GM18508 (cell line): ENCODE results near the gene GADD45B.

Experiments used
- ATAC-seq: cut with Tn5 transposase; IDR thresholded peaks from one replicate; pipeline ENCODE4 v1.9.1; 2021; ENCODE audit warnings: moderate number of reproducible peaks; ENCODE audit not compliant: insufficient read depth, unreplicated experiment

The GADD45B gene

GRCh38 chr19:2475702-2476450 lies at the start of gene GADD45B:
TSS of gene GADD45B (plus strand) at chr19:2476127. CDS start at chr19:2476359, 232 bp downstream.
- peak; percentile 34 for ATAC-seq

GRCh38 chr19:2426611-2427428 lies 49.1 kb upstream of the GADD45B start:
- ATAC-seq: peak; percentile 6

GRCh38 chr19:2427429-2428320 lies 48.3 kb upstream of the GADD45B start, which contains the start of gene TIMM13:
TSS of gene TIMM13 (minus strand) at chr19:2427586. CDS start at chr19:2427533, 53 bp downstream.
- ATAC-seq: peak; percentile 64

GRCh38 chr19:2428321-2428690 lies 47.6 kb upstream of the GADD45B start:
- no peak for ATAC-seq

- ATAC-seq: no peak
These were observed 46.9 kb upstream of the GADD45B start for GRCh38 chr19:2428756-2429711.

GRCh38 chr19:2429917-2430535 lies 45.9 kb upstream of the GADD45B start:
- ATAC-seq: no peak

- ATAC-seq: no peak
These were observed 44.4 kb upstream of the GADD45B start for GRCh38 chr19:2431318-2432055.

- ATAC-seq: no peak
These were observed 43.6 kb upstream of the GADD45B start for GRCh38 chr19:2432131-2432848.

- ATAC-seq: no peak
These were observed 42.1 kb upstream of the GADD45B start for GRCh38 chr19:2433854-2434253.

GRCh38 chr19:2434267-2434666 lies 41.7 kb upstream of the GADD45B start:
- ATAC-seq: no peak

GRCh38 chr19:2434721-2435265 lies 41.1 kb upstream of the GADD45B start:
- ATAC-seq: no peak

GRCh38 chr19:2436384-2436783 lies 39.5 kb upstream of the GADD45B start:
- ATAC-seq: no peak

- ATAC-seq: no peak
These were observed 39.0 kb upstream of the GADD45B start for GRCh38 chr19:2436926-2437325.

- no peak for ATAC-seq
These were observed 37.7 kb upstream of the GADD45B start for GRCh38 chr19:2438178-2438577.

GRCh38 chr19:2440515-2440914 lies 35.4 kb upstream of the GADD45B start:
- ATAC-seq: no peak

GRCh38 chr19:2441096-2441752 lies 34.7 kb upstream of the GADD45B start:
- ATAC-seq: no peak
